Astrocyte of the hippocampus (primary cell): Measurements from ENCODE around the gene KIF6.
"Not testable (repeated sequence)": the region's sequence is repeated elsewhere in the genome, so short reads cannot be mapped to it uniquely, and the experiment has no call there.

Experiments used
- DNase-seq: peaks from one replicate; pipeline ENCODE4 v3.0.0; 2011; ENCODE audit warnings: low read depth, low spot score

The KIF6 gene

GRCh38 chr6:39553860-39554802 lies 171.1 kb downstream of the KIF6 start:
- no peak for DNase-seq

- no peak for DNase-seq
These were observed 172.2 kb downstream of the KIF6 start for GRCh38 chr6:39553029-39553428.

- DNase-seq: no peak
These were observed 175.0 kb downstream of the KIF6 start for GRCh38 chr6:39550191-39550590.

GRCh38 chr6:39546731-39547130 lies 178.5 kb downstream of the KIF6 start:
- no peak for DNase-seq

- DNase-seq: no peak
These were observed 181.3 kb downstream of the KIF6 start for GRCh38 chr6:39543950-39544349.

- peak; percentile 41 for DNase-seq
These were observed 182.1 kb downstream of the KIF6 start for GRCh38 chr6:39543095-39543494.

GRCh38 chr6:39540454-39540853 lies 184.8 kb downstream of the KIF6 start:
- no peak for DNase-seq

GRCh38 chr6:39530201-39530759 lies 194.9 kb downstream of the KIF6 start:
- DNase-seq: peak; percentile 65

- DNase-seq: no peak
These were observed 197.2 kb downstream of the KIF6 start for GRCh38 chr6:39527792-39528564.

GRCh38 chr6:39524007-39524406 lies 201.2 kb downstream of the KIF6 start:
- no peak for DNase-seq

- no peak for DNase-seq
These were observed 203.2 kb downstream of the KIF6 start for GRCh38 chr6:39521958-39522357.

GRCh38 chr6:39520916-39521315 lies 204.3 kb downstream of the KIF6 start:
- no peak for DNase-seq

GRCh38 chr6:39520411-39520810 lies 204.8 kb downstream of the KIF6 start:
- no peak for DNase-seq

- no peak for DNase-seq
These were observed 207.0 kb downstream of the KIF6 start for GRCh38 chr6:39518221-39518620.

- DNase-seq: peak; percentile 61
These were observed 207.5 kb downstream of the KIF6 start for GRCh38 chr6:39517756-39518155.

- no peak for DNase-seq
These were observed 208.7 kb downstream of the KIF6 start for GRCh38 chr6:39516471-39516870.

GRCh38 chr6:39515471-39515870 lies 209.7 kb downstream of the KIF6 start:
- no peak for DNase-seq

- DNase-seq: peak; percentile 18
These were observed 210.2 kb downstream of the KIF6 start for GRCh38 chr6:39515006-39515405.

GRCh38 chr6:39509831-39510230 lies 215.4 kb downstream of the KIF6 start:
- DNase-seq: not testable (repeated sequence)

- no peak for DNase-seq
These were observed 216.7 kb downstream of the KIF6 start for GRCh38 chr6:39508515-39508914.

GRCh38 chr6:39507331-39507998 lies 217.7 kb downstream of the KIF6 start:
- DNase-seq: no peak
